ENCODE results near the gene RUSF1.
"Not testable (repeated sequence)": the region's sequence is repeated elsewhere in the genome, so short reads cannot be mapped to it uniquely, and the experiment has no call there.

The RUSF1 gene

GRCh38 chr16:31445931-31446330, 62.3 kb downstream of the RUSF1 start:
- not testable (repeated sequence) for DNase-seq

- DNase-seq: no peak
Observed at GRCh38 chr16:31441956-31442355, 66.2 kb downstream of the RUSF1 start.

DNA sequence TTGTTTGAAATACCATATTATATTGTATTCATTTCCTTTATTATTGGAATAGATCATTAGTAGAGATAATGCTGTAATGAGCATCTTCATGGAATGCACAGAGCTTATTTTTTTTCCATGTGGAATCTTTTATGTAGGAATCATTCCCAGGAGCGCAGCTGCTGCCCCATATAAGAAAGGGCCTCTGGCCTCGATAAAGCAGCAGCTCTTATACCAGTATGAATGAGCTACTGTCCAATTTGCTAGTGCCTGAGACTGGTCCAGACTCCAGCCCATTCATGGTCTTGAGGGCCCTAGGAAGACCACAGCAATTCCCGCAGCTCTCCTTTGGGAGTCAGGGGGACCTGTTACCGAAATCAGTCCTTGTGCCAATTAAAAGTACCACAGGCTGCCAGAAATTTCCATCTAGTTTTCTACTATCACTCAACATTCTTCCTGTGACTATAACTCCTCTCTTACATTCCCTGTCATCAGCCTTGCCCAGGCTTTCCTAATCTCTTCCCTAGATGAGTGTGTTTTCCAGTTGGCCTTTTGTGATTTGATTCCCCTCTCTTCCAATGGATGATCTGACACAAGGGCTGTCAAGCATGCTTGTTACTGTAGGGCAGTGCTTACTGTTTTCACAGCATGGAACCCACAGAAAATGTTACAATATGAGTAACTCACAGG, 67.5 kb downstream of the RUSF1 start:
- no peak for DNase-seq

DNA sequence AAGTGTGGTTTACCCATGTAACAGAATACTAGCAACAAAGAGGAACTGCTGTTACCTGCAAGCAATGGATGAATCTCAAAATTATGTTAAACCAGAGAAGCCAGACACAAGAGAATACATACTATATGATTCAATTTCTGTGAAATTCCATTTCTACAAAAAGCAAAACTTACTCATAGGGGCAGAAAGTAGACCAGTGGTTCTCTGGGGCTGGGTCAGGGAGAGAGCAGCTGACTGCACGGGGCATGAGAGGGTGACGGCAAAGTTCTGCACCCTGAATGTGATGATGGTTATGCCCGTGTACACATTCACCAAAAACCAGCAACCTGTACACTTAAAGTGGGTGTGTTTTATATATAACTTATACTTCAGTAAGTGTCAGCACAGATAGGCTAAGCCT, 68.7 kb downstream of the RUSF1 start:
- DNase-seq: no peak

Measured in CD4-positive, alpha-beta T cell treated with Interferon alpha-2 for 1 hour (primary cell).